Mesenchymal stem cell (in vitro differentiated cells and primary cell): ENCODE data around the gene BCL2L14.

Experiments used
- DNase-seq: peaks from one replicate; pipeline ENCODE4 v3.0.0-alpha.2; 2013
- H2AFZ ChIP-seq: one replicate; pipeline ENCODE4 v1.6.1; 2013; ENCODE audit warnings: low read depth, mild to moderate bottlenecking, control low read depth, inconsistent platforms, low read length, moderate library complexity
- H2AK5ac ChIP-seq: 2 replicates; pipeline ENCODE4 v1.6.1; 2013; ENCODE audit warnings: low read length, moderate library complexity, mild to moderate bottlenecking, inconsistent platforms; ENCODE audit not compliant: severe bottlenecking
- H2BK120ac ChIP-seq: one replicate; pipeline ENCODE4 v1.6.1; 2013; ENCODE audit warnings: low read depth, mild to moderate bottlenecking, inconsistent platforms, low read length, moderate library complexity
- H2BK12ac ChIP-seq, 2 experiments: one replicate each; pipeline ENCODE4 v1.6.1; 2013; ENCODE audit warnings: inconsistent platforms in 2 of 2, low read length in 2 of 2, mild to moderate bottlenecking in 2 of 2, moderate library complexity in 2 of 2, control low read depth in 1 of 2
- H2BK15ac ChIP-seq: one replicate; pipeline ENCODE4 v1.6.1; 2013; ENCODE audit warnings: mild to moderate bottlenecking, low read depth, inconsistent platforms; ENCODE audit not compliant: poor library complexity, severe bottlenecking
- H2BK5ac ChIP-seq: 2 replicates; pipeline ENCODE4 v1.6.1; 2013; ENCODE audit warnings: low read depth, mild to moderate bottlenecking, low read length, control low read depth, inconsistent platforms; ENCODE audit not compliant: poor library complexity, severe bottlenecking
- H3K14ac ChIP-seq, 2 experiments: one replicate each; pipeline ENCODE4 v1.6.1; 2013; ENCODE audit warnings: inconsistent platforms in 2 of 2, low read length in 2 of 2, control low read depth in 1 of 2, mild to moderate bottlenecking in 1 of 2, moderate library complexity in 1 of 2
- H3K18ac ChIP-seq, 2 experiments: one replicate each; pipeline ENCODE4 v1.6.1; 2013; ENCODE audit warnings: inconsistent platforms in 2 of 2, low read length in 2 of 2, control low read depth in 1 of 2, low read depth in 1 of 2, mild to moderate bottlenecking in 1 of 2
- H3K23ac ChIP-seq, 2 experiments: one replicate each; pipeline ENCODE4 v1.6.1; 2013; ENCODE audit warnings: inconsistent platforms in 2 of 2, low read length in 2 of 2, mild to moderate bottlenecking in 2 of 2, moderate library complexity in 2 of 2, control low read depth in 1 of 2
- H3K27ac ChIP-seq: 2 replicates; pipeline ENCODE4 v1.5.1; 2013; ENCODE audit warnings: mild to moderate bottlenecking, moderate library complexity, low read length, control low read depth, inconsistent platforms; ENCODE audit not compliant: poor library complexity, severe bottlenecking
- H3K27me3 ChIP-seq, 2 experiments: 2 replicates each; pipeline versions ENCODE4 v1.6.1 to v1.7.0; 2013; ENCODE audit warnings: low read length in 2 of 2, mild to moderate bottlenecking in 2 of 2, moderate library complexity in 2 of 2, control low read depth in 1 of 2, inconsistent platforms in 1 of 2; ENCODE audit not compliant: control insufficient read depth in 1 of 2, insufficient read depth in 1 of 2
- H3K36me3 ChIP-seq, 2 experiments: 2 replicates each; pipeline versions ENCODE4 v1.6.1 to v1.7.0; 2013; ENCODE audit warnings: low read length in 2 of 2, control low read depth in 1 of 2, inconsistent platforms in 1 of 2, low read depth in 1 of 2, mild to moderate bottlenecking in 1 of 2; ENCODE audit not compliant: insufficient read depth in 2 of 2, control insufficient read depth in 1 of 2
- H3K4ac ChIP-seq, 2 experiments: one replicate each; pipeline ENCODE4 v1.6.1; 2013; ENCODE audit warnings: inconsistent platforms in 2 of 2, low read length in 2 of 2, mild to moderate bottlenecking in 2 of 2, moderate library complexity in 2 of 2, control low read depth in 1 of 2, low read depth in 1 of 2
- H3K4me1 ChIP-seq: 2 replicates; pipeline ENCODE4 v1.6.1; 2013; ENCODE audit warnings: low read depth, low read length, control low read depth; ENCODE audit not compliant: control insufficient read depth, insufficient read depth
- H3K4me2 ChIP-seq: 2 replicates; pipeline ENCODE4 v1.6.1; 2013; ENCODE audit warnings: low read length, mild to moderate bottlenecking, inconsistent platforms; ENCODE audit not compliant: poor library complexity, severe bottlenecking
- H3K4me3 ChIP-seq, 2 experiments: 2 replicates each; pipeline versions ENCODE4 v1.5.1 to v1.7.0; 2013; ENCODE audit warnings: low read length in 2 of 2, mild to moderate bottlenecking in 2 of 2, control low read depth in 1 of 2, low read depth in 1 of 2; ENCODE audit not compliant: insufficient read depth in 1 of 2
- H3K79me1 ChIP-seq: replicated peaks from 2 replicates; pipeline ENCODE4 v1.6.1; 2013; ENCODE audit warnings: mild to moderate bottlenecking, control low read depth, low read length, inconsistent platforms; ENCODE audit not compliant: poor library complexity, severe bottlenecking
- H3K9ac ChIP-seq: 2 replicates; pipeline ENCODE4 v1.7.0; 2013; ENCODE audit warnings: mild to moderate bottlenecking, low read length, moderate library complexity
- H3K9me3 ChIP-seq: 2 replicates; pipeline ENCODE4 v1.7.0; 2013; ENCODE audit warnings: mild to moderate bottlenecking, low read length; ENCODE audit not compliant: control insufficient read depth
- H4K8ac ChIP-seq: one replicate; pipeline ENCODE4 v1.6.1; 2013; ENCODE audit warnings: inconsistent platforms, mild to moderate bottlenecking, low read length, moderate library complexity
- H4K91ac ChIP-seq: one replicate; pipeline ENCODE4 v1.6.1; 2013; ENCODE audit warnings: mild to moderate bottlenecking, low read length, inconsistent platforms
- whole genome bisulfite sequencing: methylation state at CpG from one replicate; pipeline ENCODE4 v1.1.7; 2013; ENCODE audit warnings: mixed read lengths; 5-methylcytosine and 5-hydroxymethylcytosine counted together

Gene BCL2L14

GRCh38 chr12:12024911-12025682 lies 45.6 kb upstream of the BCL2L14 start:
- H2BK120ac ChIP-seq = no peak overlapping the region
- H3K4me2 ChIP-seq = no peak overlapping the region
- H3K27me3 ChIP-seq = peaks cover 0 to 10% of the 10 kb centered on the region in 2 experiments
- H3K23ac ChIP-seq = no peak overlapping the region
- no peak overlapping the region for H2AFZ ChIP-seq
- H2BK12ac ChIP-seq = no peak overlapping the region
- H2AK5ac ChIP-seq = no peak overlapping the region
- H3K18ac ChIP-seq = no peak overlapping the region
- H4K8ac ChIP-seq = no peak overlapping the region
- no peaks in the 10 kb centered on the region for H3K36me3 ChIP-seq
- no peaks in the 10 kb centered on the region for H3K9me3 ChIP-seq
- no peak for DNase-seq
- no peak overlapping the region for H4K91ac ChIP-seq
- whole genome bisulfite sequencing = 86% methylated on average over 10 of the region's 10 CpGs
- H3K4ac ChIP-seq = no peak overlapping the region
- H3K14ac ChIP-seq = no peak overlapping the region
- H3K9ac ChIP-seq = no peak overlapping the region
- H3K79me1 ChIP-seq = no peaks in the 10 kb centered on the region
- H2BK5ac ChIP-seq = no peak overlapping the region
- H3K27ac ChIP-seq = no peak overlapping the region
- H2BK15ac ChIP-seq = no peak overlapping the region
- no peaks in the 10 kb centered on the region for H3K4me1 ChIP-seq
- no peak overlapping the region for H3K4me3 ChIP-seq

GRCh38 chr12:12025799-12026386 lies 44.8 kb upstream of the BCL2L14 start:
- H3K18ac ChIP-seq = no peak overlapping the region
- no peak overlapping the region for H4K91ac ChIP-seq
- no peak overlapping the region for H3K4me3 ChIP-seq
- no peak overlapping the region for H3K9ac ChIP-seq
- no peak overlapping the region for H3K4me2 ChIP-seq
- no peaks in the 10 kb centered on the region for H3K4me1 ChIP-seq
- no peak overlapping the region for H3K14ac ChIP-seq
- 83% methylated on average over 1 of the region's 2 CpGs for WGBS
- no peak overlapping the region for H2BK15ac ChIP-seq
- H2BK5ac ChIP-seq = no peak overlapping the region
- no peak overlapping the region for H2AK5ac ChIP-seq
- H3K36me3 ChIP-seq = no peaks in the 10 kb centered on the region
- H3K23ac ChIP-seq = no peak overlapping the region
- no peak overlapping the region for H2BK12ac ChIP-seq
- H3K9me3 ChIP-seq = no peaks in the 10 kb centered on the region
- H4K8ac ChIP-seq = no peak overlapping the region
- no peak overlapping the region for H3K4ac ChIP-seq
- no peaks in the 10 kb centered on the region for H3K79me1 ChIP-seq
- H2BK120ac ChIP-seq = no peak overlapping the region
- no peak overlapping the region for H2AFZ ChIP-seq
- peaks cover 0 to 10% of the 10 kb centered on the region in 2 experiments for H3K27me3 ChIP-seq
- H3K27ac ChIP-seq = no peak overlapping the region
- no peak for DNase-seq

- no peaks in the 10 kb centered on the region for H3K79me1 ChIP-seq
- H2BK5ac ChIP-seq = no peak overlapping the region
- 89% methylated on average over 11 of the region's 11 CpGs for WGBS
- no peak overlapping the region for H2AFZ ChIP-seq
- no peak overlapping the region for H3K4me3 ChIP-seq
- H2BK12ac ChIP-seq = no peak overlapping the region
- H3K18ac ChIP-seq = no peak overlapping the region
- peaks cover 0 to 6% of the 10 kb centered on the region in 2 experiments for H3K27me3 ChIP-seq
- H2AK5ac ChIP-seq = no peak overlapping the region
- H3K27ac ChIP-seq = no peak overlapping the region
- no peak overlapping the region for H3K14ac ChIP-seq
- H2BK120ac ChIP-seq = no peak overlapping the region
- H4K8ac ChIP-seq = no peak overlapping the region
- H3K36me3 ChIP-seq = no peaks in the 10 kb centered on the region
- H4K91ac ChIP-seq = no peak overlapping the region
- H2BK15ac ChIP-seq = no peak overlapping the region
- H3K9me3 ChIP-seq = no peaks in the 10 kb centered on the region
- no peak overlapping the region for H3K4ac ChIP-seq
- DNase-seq = no peak
- peaks cover 2% of the 10 kb centered on the region for H3K4me1 ChIP-seq
- H3K23ac ChIP-seq = no peak overlapping the region
- no peak overlapping the region for H3K9ac ChIP-seq
- no peak overlapping the region for H3K4me2 ChIP-seq
These were observed 41.9 kb upstream of the BCL2L14 start for GRCh38 chr12:12028668-12029402.

GRCh38 chr12:12029653-12030052 lies 41.1 kb upstream of the BCL2L14 start:
- Histone ChIP-seq H3K18ac (no peak overlapping the region), H3K9ac (no peak overlapping the region)
- 99% methylated on average over 1 of the region's 2 CpGs for WGBS

More at GRCh38 chr12:12029653-12030052, 41.1 kb upstream of the BCL2L14 start:
- Histone ChIP-seq H3K4me1 (peaks cover 2% of the 10 kb centered on the region), H3K79me1 (no peaks in the 10 kb centered on the region), H3K27me3 (peaks cover 0 to 4% of the 10 kb centered on the region in 2 experiments), H2BK5ac (no peak overlapping the region), H3K36me3 (no peaks in the 10 kb centered on the region), H3K9me3 (no peaks in the 10 kb centered on the region), H2BK15ac (no peak overlapping the region), H2BK12ac (no peak overlapping the region), H3K4ac (no peak overlapping the region), H2AK5ac (no peak overlapping the region), H3K4me2 (no peak overlapping the region), H3K23ac (no peak overlapping the region), H3K27ac (no peak overlapping the region), H2AFZ (no peak overlapping the region), H3K14ac (no peak overlapping the region), H3K4me3 (no peak overlapping the region), H4K91ac (no peak overlapping the region), H4K8ac (no peak overlapping the region), H2BK120ac (no peak overlapping the region)
- DNase-seq = no peak
